Spleen (tissue), 7 donors: ENCODE results near the gene INHBB.

ENCODE experiments used
- POLR2A ChIP-seq, 3 donors: fragments of 450-650 bp; IDR thresholded peaks; one replicate each; pipeline ENCODE4 v1.5.1; 2017; ENCODE audit warnings: antibody characterized with exemption in 3 of 3, mild to moderate bottlenecking in 1 of 3
- POLR2AphosphoS5 ChIP-seq, 3 donors: sonication (generic); formaldehyde crosslinking; IDR thresholded peaks; one replicate each; pipeline ENCODE4 v1.5.1; 2017; ENCODE audit warnings: antibody characterized with exemption in 3 of 3
- TF ChIP-seq, protein P1 (sequence below), 11 experiments: fragments of 200-600 bp in 7 of 11; fragments of 450-650 bp in 4 of 11; sonication (generic) in 4 of 11; IDR thresholded peaks in 8 of 11; conservative IDR thresholded peaks in 3 of 11; 1 replicate in 7 of 11; 2 replicates in 4 of 11; pipeline versions ENCODE4 v1.4.0 to v1.8.0; 2016 to 2021; ENCODE audit warnings: antibody characterized with exemption in 11 of 11, inconsistent platforms in 4 of 11, mild to moderate bottlenecking in 1 of 11
- donor health status: DM: no; HTN: no; CAD: no; lungs with moderate emphysema.
- donor health status: DM: no; HTN: no; CAD: no.
- donor health status: DM: no; HTN: no; CAD: no.

DNA sequence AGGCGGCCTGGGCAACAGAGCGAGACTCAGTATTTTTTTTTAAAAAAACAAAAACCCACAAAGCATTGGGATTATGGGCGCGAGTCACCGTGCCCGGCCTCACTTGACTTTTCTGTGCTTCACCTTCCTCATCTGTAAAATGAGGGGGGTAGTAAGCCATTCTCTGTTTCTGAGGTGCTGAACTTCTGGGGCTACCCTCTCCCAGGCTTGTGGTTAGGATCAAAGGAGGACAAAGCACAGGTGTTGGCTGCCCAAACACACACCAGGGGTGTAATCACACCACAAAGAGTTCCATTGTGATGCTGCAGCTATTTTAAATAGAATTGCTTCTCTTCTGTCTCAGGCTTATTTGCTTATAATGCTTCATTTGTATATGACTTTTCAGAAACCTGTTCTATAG, 35.8 kb upstream of the INHBB start:
- TF ChIP-seq POLR2A (IDR thresholded peaks at IDR 0.05), result no peak
- TF ChIP-seq, protein P1, sequence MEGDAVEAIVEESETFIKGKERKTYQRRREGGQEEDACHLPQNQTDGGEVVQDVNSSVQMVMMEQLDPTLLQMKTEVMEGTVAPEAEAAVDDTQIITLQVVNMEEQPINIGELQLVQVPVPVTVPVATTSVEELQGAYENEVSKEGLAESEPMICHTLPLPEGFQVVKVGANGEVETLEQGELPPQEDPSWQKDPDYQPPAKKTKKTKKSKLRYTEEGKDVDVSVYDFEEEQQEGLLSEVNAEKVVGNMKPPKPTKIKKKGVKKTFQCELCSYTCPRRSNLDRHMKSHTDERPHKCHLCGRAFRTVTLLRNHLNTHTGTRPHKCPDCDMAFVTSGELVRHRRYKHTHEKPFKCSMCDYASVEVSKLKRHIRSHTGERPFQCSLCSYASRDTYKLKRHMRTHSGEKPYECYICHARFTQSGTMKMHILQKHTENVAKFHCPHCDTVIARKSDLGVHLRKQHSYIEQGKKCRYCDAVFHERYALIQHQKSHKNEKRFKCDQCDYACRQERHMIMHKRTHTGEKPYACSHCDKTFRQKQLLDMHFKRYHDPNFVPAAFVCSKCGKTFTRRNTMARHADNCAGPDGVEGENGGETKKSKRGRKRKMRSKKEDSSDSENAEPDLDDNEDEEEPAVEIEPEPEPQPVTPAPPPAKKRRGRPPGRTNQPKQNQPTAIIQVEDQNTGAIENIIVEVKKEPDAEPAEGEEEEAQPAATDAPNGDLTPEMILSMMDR (IDR thresholded peaks at IDR 0.05 in 8 of 11, conservative IDR thresholded peaks at IDR 0.05 in 3 of 11), result no peak
- no peak for TF ChIP-seq POLR2AphosphoS5 (IDR thresholded peaks at IDR 0.05)
